Aorta (tissue), 5 donors: ENCODE data around the gene ATP2A3. TPM values are rescaled to one million over a fixed set of nuclear protein-coding genes. Genes with fewer than 3 reads are reported as not detected.
A peak's percentile ranks its signal among the peaks of the same experiment; 100 is the strongest.

Experiments
- ATAC-seq: fragments of 200-7000 bp; cut with Tn5 transposase; one replicate; pipeline ENCODE4 v1.9.1; 2022; ENCODE audit warnings: moderate library complexity; ENCODE audit not compliant: low FRiP score
- DNase-seq, 2 donors: peaks; one replicate each; pipeline ENCODE4 v3.0.0-alpha.2; 2020
- H3K27ac ChIP-seq, 2 donors: one replicate each; pipeline ENCODE4 v1.5.1; 2013; ENCODE audit warnings: low read length in 2 of 2, mild to moderate bottlenecking in 2 of 2, moderate library complexity in 2 of 2, control low read depth in 1 of 2, inconsistent platforms in 1 of 2, low read depth in 1 of 2
- H3K27me3 ChIP-seq, 2 donors: one replicate each; pipeline ENCODE4 v1.6.1; 2013; ENCODE audit warnings: control low read depth in 1 of 2, low read length in 1 of 2, mild to moderate bottlenecking in 1 of 2, moderate library complexity in 1 of 2; ENCODE audit not compliant: insufficient read depth in 2 of 2, control insufficient read depth in 1 of 2
- H3K36me3 ChIP-seq, 2 donors: one replicate each; pipeline ENCODE4 v1.6.1; 2013; ENCODE audit warnings: control low read depth in 1 of 2, low read length in 1 of 2, mild to moderate bottlenecking in 1 of 2; ENCODE audit not compliant: insufficient read depth in 2 of 2, control insufficient read depth in 1 of 2
- H3K4me1 ChIP-seq, 2 donors: one replicate each; pipeline ENCODE4 v1.6.1; 2013; ENCODE audit warnings: low read length in 2 of 2, control low read depth in 1 of 2, mild to moderate bottlenecking in 1 of 2, moderate library complexity in 1 of 2; ENCODE audit not compliant: insufficient read depth in 2 of 2, control insufficient read depth in 1 of 2
- H3K4me3 ChIP-seq, 2 donors: one replicate each; pipeline ENCODE4 v1.5.1; 2013; ENCODE audit warnings: low read length in 2 of 2, control low read depth in 1 of 2, mild to moderate bottlenecking in 1 of 2
- H3K9me3 ChIP-seq: one replicate; pipeline ENCODE4 v1.6.1; 2013; ENCODE audit warnings: mild to moderate bottlenecking, low read length; ENCODE audit not compliant: control insufficient read depth
- WGBS, 2 donors: extraction: QIAGEN DNeasy Blood & Tissue Kit; methylation state at CpG; one replicate each; pipeline ENCODE4 v1.1.7; 2013; 5-methylcytosine and 5-hydroxymethylcytosine counted together
- intact Hi-C, 2 donors: fragments of 100-400 bp; cut with DNase I; formaldehyde crosslinking; loops; one replicate each; pipeline versions ENCODE4 v1.14.2 to v1.15.0; 2022
- polyA plus RNA-seq, 2 donors: library from polyadenylated mRNA; stranded (reverse); fragments of 200-250 nt; gene quantifications; one replicate each; pipeline ENCODE4 v1.2.3, GENCODE V29; 2013
- total RNA-seq, 2 donors: library from RNA; stranded (reverse); fragmentation: NEBNext Ultra II Directional; extraction: Animal tissue kit (Norgen Biotek cat#: 25700); gene quantifications; one replicate each; pipeline ENCODE4 v1.2.1, GENCODE V29; 2021
- donor health status: healthy with polysubstance abuse.
- donor health status: Bipolar disorder and iron deficiency.
- donor health status: DM: no; HTN: no; CAD: no.
- donor health status: DM: no; HTN: no; CAD: no.
- donor health status: DM: yes; HTN: yes; CAD: no.

ATP2A3 gene
- total and polyA plus RNA-seq, 4 donors = 7.5 to 88.7 (median 30.4) TPM

DNA sequence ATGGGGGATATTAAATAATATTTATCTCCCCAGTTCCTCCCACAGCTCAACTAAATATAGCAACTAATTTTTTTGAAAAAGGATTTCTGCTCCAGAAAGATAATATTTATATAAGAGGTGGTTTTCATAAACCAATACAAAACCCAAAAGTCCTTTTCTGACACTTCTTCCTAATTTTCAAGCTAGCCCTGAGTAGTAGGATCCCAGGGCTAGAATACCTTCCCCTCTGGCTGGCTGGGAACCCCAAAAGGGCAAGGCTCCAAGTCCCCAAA is 1.3 kb downstream of the ATP2A3 start:
- DNase-seq (no peak), ATAC-seq (no peak)
- Histone ChIP-seq H3K27ac (no peak overlapping the region), H3K36me3 (no peaks in the 10 kb centered on the region), H3K4me1 (no peaks in the 10 kb centered on the region), H3K27me3 (no peaks in the 10 kb centered on the region), H3K4me3 (peak overlapping the region in 1 of 2 donors; percentile 60), H3K9me3 (no peaks in the 10 kb centered on the region)
- intact Hi-C loops = loop anchor here in 1 of 2 donors (2.0 to 5.0 kb wide), 2 partner anchors 42 to 46 kb away; partner anchors contain the start of gene P2RX1

DNA sequence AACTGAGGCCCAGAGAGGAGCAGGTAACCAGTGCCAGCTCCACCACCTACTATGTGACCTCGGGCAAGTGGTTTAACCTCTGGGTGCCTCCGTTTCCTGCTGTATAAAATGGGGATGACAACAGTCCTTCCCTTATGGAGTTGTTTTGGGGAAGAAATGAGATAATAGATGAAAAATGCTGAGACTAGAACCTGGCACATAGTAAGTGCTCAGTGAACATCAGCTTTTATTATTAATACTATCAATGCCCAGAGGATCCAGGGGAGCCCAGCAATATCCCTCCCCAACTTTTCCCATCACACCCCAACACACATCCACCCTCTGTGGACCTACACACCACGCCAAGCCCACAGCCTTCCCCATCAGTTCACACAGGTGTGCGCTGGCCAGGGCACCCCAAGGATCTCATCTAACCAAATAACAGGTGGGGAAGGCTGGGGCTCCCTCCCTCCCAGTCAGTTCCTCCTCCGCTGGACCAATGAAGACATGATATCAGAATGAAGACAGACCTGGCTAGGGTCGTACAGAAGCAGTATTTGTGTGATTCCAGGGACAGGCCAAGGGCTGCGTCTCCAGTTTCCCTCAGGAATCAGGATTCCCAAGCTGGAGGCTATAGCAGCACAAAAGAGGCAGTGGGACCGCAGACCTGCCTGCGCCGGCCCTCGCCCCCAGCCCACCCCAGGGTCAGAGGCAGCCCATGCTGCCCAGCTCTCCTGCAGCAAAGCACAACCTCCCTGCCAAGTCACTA is 1.8 kb downstream of the ATP2A3 start:
- H3K4me1 ChIP-seq = no peaks in the 10 kb centered on the region
- ATAC-seq (no peak), DNase-seq (no peak)
- intact Hi-C loops = loop anchor here in 1 of 2 donors (2.0 to 5.0 kb wide), 2 partner anchors 42 to 45 kb away; partner anchors contain the start of gene P2RX1
- no peaks in the 10 kb centered on the region for H3K27me3 ChIP-seq
- no peak overlapping the region for H3K4me3 ChIP-seq
- WGBS, 2 donors = 40 to 41% methylated on average over 11 of the region's 11 CpGs
- H3K36me3 ChIP-seq = no peaks in the 10 kb centered on the region
- H3K9me3 ChIP-seq = no peaks in the 10 kb centered on the region
- H3K27ac ChIP-seq = no peak overlapping the region

DNA sequence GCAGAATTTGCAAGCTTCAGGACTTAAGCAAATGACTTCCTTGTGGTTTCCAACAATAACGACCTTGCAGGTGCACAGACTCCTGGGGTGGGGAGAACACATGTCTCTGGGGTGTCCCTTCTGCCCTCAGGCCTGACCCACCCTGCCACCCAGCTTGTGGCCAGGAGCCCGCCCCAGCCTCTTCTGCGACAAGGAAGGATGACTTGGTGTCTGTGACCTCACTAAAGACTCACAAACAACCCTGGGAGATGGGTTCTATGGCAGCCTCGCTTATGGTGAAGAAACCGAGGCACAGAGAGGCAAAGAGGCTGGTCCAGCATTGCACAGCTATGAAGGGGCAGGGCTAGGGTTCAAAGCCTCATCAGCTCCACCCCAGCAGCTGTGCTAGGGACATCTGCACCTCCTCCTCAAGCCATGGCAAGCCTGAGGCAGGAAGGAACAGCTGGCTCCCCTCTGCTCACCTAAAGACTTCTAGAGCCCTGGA is 2.6 kb downstream of the ATP2A3 start:
- H3K4me3 ChIP-seq = no peak overlapping the region
- 72 to 76% methylated on average over 5 of the region's 5 CpGs for WGBS, 2 donors
- no peaks in the 10 kb centered on the region for H3K4me1 ChIP-seq
- no peaks in the 10 kb centered on the region for H3K9me3 ChIP-seq
- no peaks in the 10 kb centered on the region for H3K27me3 ChIP-seq
- no peaks in the 10 kb centered on the region for H3K36me3 ChIP-seq
- ATAC-seq (no peak), DNase-seq (no peak)
- H3K27ac ChIP-seq = no peak overlapping the region
- intact Hi-C loops = loop anchor here in 1 of 2 donors (2.0 to 5.0 kb wide), 2 partner anchors 43 to 44 kb away; partner anchors contain the start of gene P2RX1

DNA sequence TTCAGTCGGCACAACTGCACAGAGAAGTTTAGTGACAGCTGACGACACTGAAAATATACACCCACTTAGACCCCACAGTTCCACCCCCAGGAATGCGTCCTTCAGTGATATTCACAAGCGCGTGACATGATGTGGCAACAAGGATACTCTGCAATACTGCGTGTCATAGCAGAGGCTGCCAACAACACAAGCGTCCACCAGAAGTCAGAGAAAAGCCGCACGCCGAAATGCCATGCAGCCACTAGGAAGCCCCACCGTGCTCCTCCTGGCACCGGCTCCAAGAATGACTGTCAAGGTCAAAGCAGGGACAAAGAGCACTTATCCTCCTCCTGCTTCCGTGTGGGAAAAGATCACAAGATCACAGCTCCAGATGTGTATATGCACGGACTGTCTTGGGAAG is 3.5 kb downstream of the ATP2A3 start:
- no peak overlapping the region for H3K4me3 ChIP-seq
- ATAC-seq = no peak
- H3K36me3 ChIP-seq = no peaks in the 10 kb centered on the region
- no peak overlapping the region for H3K27ac ChIP-seq
- H3K27me3 ChIP-seq = no peaks in the 10 kb centered on the region
- no peaks in the 10 kb centered on the region for H3K9me3 ChIP-seq
- peak in 1 of 2 donors; percentile 62 for DNase-seq
- WGBS, 2 donors = 46 to 60% methylated on average over 14 of the region's 14 CpGs
- intact Hi-C loops = loop anchor here in 1 of 2 donors (5.0 kb wide), 1 partner anchor 43 kb away; the partner anchor contains the start of gene P2RX1
- no peaks in the 10 kb centered on the region for H3K4me1 ChIP-seq

DNA sequence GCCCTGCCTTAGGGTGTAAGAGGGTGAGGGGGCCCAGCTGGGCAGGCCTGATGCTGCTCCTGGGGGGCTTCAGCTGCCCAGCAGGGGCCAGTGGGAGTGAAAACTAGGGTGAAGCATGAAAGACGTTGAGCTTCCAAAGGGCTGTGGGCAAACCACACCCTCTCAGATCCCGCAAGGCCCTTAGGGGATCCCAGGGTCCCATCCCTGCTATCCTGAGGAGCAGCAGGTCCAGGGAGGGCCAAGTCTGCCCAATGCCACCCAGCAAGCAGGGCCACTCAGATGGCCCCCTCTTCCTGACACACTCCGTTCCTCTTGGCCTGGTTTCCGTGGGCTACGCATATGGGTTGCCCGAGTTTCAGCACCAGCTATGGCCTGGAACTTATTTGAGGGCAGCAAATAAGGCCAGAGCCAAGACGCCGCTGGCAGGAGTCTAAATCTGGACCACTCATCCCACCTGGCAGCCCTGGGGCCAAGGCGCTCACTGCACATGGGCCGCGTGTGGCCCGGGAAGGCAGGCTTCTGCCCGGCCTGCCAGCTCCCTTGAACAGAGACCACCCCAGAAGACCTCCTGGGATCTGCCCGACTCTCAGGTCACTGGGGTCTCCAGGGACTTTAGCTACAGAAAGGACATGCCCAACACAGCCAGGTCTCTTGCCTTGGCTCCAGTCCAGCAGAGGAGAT is 4.2 kb downstream of the ATP2A3 start:
- H3K9me3 ChIP-seq = no peaks in the 10 kb centered on the region
- 21 to 33% methylated on average over 14 of the region's 14 CpGs for WGBS, 2 donors
- no peaks in the 10 kb centered on the region for H3K27me3 ChIP-seq
- H3K4me3 ChIP-seq = no peak overlapping the region
- no peaks in the 10 kb centered on the region for H3K4me1 ChIP-seq
- H3K36me3 ChIP-seq = no peaks in the 10 kb centered on the region
- intact Hi-C loops = loop anchor here in 1 of 2 donors (5.0 kb wide), 1 partner anchor 43 kb away; the partner anchor contains the start of gene P2RX1
- DNase-seq (no peak), ATAC-seq (no peak)
- no peak overlapping the region for H3K27ac ChIP-seq

DNA sequence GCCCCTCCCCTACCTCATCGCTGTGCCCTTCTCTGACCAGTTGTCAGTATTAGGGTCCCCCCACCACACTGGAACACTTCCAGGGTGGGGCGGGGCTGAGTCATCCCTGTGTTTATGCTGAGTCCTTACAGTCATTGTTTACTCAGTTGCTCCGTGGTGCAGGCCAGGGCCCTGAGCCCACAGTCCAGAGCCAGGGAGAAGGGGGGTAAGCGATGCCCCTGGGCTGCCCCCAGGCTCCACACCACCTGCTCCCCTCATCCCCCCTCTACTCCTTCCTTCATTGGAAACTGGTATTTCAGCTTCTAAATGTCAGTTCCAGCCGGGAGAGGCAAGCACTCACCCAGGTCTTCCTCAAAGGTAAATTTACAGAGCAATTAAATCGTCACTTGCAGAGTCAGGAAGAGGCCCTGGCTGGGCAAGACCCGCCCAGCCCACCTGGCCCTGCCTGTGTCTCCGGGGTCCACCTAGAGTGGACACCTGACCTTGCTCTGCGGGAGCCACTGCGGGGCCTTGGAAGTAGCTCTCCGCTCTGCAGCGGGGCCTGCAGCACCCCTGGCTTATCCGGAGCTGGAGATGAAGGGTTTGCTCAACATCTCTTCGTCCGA is 4.8 kb downstream of the ATP2A3 start:
- H3K27ac ChIP-seq = no peak overlapping the region
- no peaks in the 10 kb centered on the region for H3K4me1 ChIP-seq
- intact Hi-C loops = no loop called here
- no peak overlapping the region for H3K4me3 ChIP-seq
- H3K9me3 ChIP-seq = no peaks in the 10 kb centered on the region
- WGBS, 2 donors = 50 to 51% methylated on average over 15 of the region's 15 CpGs
- ATAC-seq (no peak), DNase-seq (no peak)
- no peaks in the 10 kb centered on the region for H3K36me3 ChIP-seq
- no peaks in the 10 kb centered on the region for H3K27me3 ChIP-seq

DNA sequence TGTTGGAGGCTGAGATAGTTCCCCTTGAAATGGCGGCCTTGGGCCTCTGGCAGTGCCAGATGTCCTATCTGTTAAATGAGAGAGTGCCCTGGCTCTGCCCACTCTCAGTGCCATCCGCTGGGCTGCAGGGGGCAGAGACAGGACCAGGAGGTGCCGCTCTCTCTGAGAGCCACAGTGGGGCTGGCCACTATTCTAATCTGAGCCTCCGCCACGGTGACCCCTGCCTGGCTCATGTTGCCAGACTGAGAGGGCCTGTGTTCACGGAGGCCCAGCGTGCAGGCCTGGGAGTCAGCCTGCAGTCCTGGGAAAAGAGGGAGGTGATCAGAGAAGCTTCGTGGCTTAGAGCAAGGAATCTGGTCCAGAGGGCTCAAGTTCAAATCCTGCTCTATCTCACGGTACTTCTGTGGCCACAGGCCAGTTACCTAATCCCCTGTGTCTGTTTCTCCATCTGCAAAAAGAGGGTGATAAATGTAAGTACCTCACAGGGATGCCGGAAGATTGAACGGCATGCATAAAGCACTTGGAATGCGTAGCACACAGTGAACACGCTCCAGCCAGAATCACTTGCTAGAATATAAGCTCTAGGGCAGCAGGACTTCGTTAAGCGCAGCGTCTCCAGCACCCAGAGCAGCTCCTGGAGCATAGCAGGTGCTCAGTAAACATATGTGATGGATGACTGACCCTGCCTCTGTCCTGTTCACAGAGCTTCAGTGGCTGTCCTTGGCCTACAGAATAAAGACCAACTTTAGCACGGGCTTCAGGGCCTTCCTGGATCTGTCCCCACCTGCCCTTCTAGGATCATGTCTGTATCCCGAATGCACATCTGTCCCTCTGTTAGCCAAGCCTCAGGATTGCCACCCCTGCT is 6.3 kb downstream of the ATP2A3 start:
- ATAC-seq (no peak), DNase-seq (no peak)
- Histone ChIP-seq H3K4me1 (no peaks in the 10 kb centered on the region), H3K27ac (no peak overlapping the region), H3K36me3 (no peaks in the 10 kb centered on the region), H3K4me3 (no peak overlapping the region), H3K9me3 (no peaks in the 10 kb centered on the region), H3K27me3 (no peaks in the 10 kb centered on the region)
- 74 to 82% methylated on average over 18 of the region's 18 CpGs for WGBS, 2 donors
- intact Hi-C loops = no loop called here

DNA sequence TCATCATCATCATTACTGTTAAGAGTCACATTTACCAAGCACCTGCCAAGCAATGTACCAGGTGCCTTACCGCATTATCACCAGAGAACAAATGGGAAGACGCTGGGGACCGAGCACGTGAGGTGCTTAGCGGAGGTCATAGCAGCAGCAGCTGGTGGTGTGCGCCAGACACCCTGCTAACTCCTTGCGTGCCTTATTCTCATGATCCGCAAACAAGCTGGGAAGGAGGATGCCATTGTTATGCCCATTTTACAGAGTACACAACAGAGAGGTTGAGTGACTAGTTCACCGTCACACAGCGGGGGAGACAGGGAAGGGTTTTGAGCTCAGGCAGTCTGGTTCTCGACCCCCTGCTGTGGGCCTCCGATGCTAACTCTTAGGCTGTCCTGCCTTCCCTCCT is 7.3 kb downstream of the ATP2A3 start:
- Histone ChIP-seq H3K27ac (no peak overlapping the region), H3K27me3 (no peaks in the 10 kb centered on the region), H3K4me3 (no peak overlapping the region), H3K9me3 (no peaks in the 10 kb centered on the region), H3K4me1 (no peaks in the 10 kb centered on the region), H3K36me3 (no peaks in the 10 kb centered on the region)
- ATAC-seq = no peak
- intact Hi-C loops = no loop called here
- WGBS, 2 donors = 95 to 98% methylated on average over 12 of the region's 12 CpGs
- DNase-seq = no peak
